Measurements from ENCODE around the gene CYB561D1.

DNA sequence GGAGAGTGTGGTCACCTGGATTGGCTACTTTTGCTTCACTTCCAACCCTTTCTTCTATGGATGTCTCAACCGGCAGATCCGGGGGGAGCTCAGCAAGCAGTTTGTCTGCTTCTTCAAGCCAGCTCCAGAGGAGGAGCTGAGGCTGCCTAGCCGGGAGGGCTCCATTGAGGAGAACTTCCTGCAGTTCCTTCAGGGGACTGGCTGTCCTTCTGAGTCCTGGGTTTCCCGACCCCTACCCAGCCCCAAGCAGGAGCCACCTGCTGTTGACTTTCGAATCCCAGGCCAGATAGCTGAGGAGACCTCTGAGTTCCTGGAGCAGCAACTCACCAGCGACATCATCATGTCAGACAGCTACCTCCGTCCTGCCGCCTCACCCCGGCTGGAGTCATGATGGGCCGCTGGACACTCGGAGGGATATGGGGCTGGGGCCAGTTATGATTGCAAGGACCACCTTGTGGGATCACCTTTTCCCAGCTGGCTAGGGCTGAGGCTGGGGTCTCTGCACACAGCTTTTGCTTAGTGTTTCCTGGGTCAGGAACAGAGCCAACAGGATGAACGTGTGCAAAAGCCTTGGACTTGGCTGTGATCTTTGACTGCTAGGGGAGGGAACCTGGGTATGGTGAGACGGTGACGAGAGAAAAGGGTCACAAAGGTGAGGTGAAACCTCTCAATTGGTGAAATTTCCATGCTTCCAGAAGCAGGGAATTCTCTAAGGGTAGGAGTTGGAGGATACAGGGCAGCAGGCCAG lies 50.3 kb downstream of the CYB561D1 start:
- TF ChIP-seq CTCF (optimal IDR thresholded peaks at IDR 0.05 in 1 of 3, IDR thresholded peaks at IDR 0.05 in 1 of 3, conservative IDR thresholded peaks at IDR 0.05 in 1 of 3; ENCODE audit: extremely low read depth in 1 of 3, insufficient read depth in 2 of 3, low read length in 3 of 3) (no peak), EZH2 (IDR thresholded peaks at IDR 0.05; ENCODE audit: low read length) (no peak)

All from keratinocyte (primary cell).